Fibroblast of skin of back (primary cell): Measurements from ENCODE around the gene MTAP.

ENCODE experiments used
- DNase-seq: peaks from one replicate; pipeline ENCODE4 v3.0.0-alpha.2; 2013

MTAP gene

GRCh38 chr9:21970800-21971640 lies 168.6 kb downstream of the MTAP start:
- no peak for DNase-seq

- no peak for DNase-seq
These were observed 169.9 kb downstream of the MTAP start for GRCh38 chr9:21972361-21972760.

- no peak for DNase-seq
These were observed 171.9 kb downstream of the MTAP start for GRCh38 chr9:21974343-21974721.

- DNase-seq, result no peak
These were observed 172.4 kb downstream of the MTAP start for GRCh38 chr9:21974722-21975409.

GRCh38 chr9:21976334-21976875 lies 174.0 kb downstream of the MTAP start:
- no peak for DNase-seq

- no peak for DNase-seq
These were observed 180.0 kb downstream of the MTAP start for GRCh38 chr9:21982391-21982790.

GRCh38 chr9:21982861-21983560 lies 180.6 kb downstream of the MTAP start:
- no peak for DNase-seq

- no peak for DNase-seq
These were observed 181.1 kb downstream of the MTAP start for GRCh38 chr9:21983561-21983935.

GRCh38 chr9:21984101-21984500 lies 181.7 kb downstream of the MTAP start:
- DNase-seq, result no peak

- no peak for DNase-seq
These were observed 183.7 kb downstream of the MTAP start for GRCh38 chr9:21985964-21986667.
